Measurements from ENCODE around the gene HSH2D. TPM values are rescaled to one million over a fixed set of nuclear protein-coding genes. Genes with fewer than 3 reads are reported as not detected.

Gene HSH2D
- total and polyA plus RNA-seq, 10 of the 15 experiments (the other 5 are each of a cell fraction or from before 2014, with no cell fraction given), result 22.0 to 145 (median 89.3) TPM

DNA sequence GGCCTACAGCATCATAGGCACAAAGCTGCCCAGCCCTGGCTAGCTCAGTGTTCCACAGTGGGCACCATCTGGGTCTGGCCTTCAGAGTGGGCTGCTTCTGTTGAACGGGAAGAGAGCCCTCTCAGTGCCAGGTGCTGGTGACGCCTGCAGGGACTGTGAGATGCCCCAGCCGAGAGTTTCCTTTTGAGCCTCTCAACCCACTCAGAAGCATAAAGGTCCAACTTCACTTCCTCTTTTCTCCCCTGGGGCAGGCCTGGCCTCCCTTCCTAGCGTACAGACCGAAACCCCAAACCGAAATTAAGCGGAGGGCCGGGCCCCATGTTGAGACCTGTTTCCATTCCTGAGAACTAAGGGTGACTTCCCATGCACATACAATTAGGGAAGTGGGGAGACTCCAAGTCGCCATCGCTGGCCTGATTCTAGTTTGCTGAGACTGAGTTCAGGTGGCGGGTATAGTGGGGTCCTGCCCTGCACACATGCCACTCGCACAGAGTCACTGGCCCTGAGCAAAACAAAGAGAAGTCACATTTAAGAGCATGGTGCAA, 24.9 kb upstream of the HSH2D start (continued):
- TF ChIP-seq PML (IDR thresholded peaks at IDR 0.05; ENCODE audit: low read length) (peak; percentile 81), CREM (IDR thresholded peaks at IDR 0.05; ENCODE audit: low read depth) (peak; percentile 91), NR2F1 (conservative IDR thresholded peaks at IDR 0.05) (peak; percentile 98), IRF5 (IDR thresholded peaks at IDR 0.05; ENCODE audit: borderline replicate concordance) (no peak), ZNF687 (IDR thresholded peaks at IDR 0.05) (0 out of 2 replicates have a peak, but pooled peaks have one; percentile 73), FOS (IDR thresholded peaks at IDR 0.05; ENCODE audit: borderline replicate concordance, extremely low read depth, insufficient read length) (no peak), PKNOX1 (IDR thresholded peaks at IDR 0.05) (peak; percentile 4; the same call in 1 of the 2 replicates), GATAD2B (conservative IDR thresholded peaks at IDR 0.05; ENCODE audit: low read depth) (peak; percentile 99), IKZF1 (conservative IDR thresholded peaks at IDR 0.05) (peak; percentile 100), POLR2A (IDR thresholded peaks at IDR 0.05; ENCODE audit: low read depth, low read length) (peak; percentile 80)
- TF ChIP-seq, protein P1, sequence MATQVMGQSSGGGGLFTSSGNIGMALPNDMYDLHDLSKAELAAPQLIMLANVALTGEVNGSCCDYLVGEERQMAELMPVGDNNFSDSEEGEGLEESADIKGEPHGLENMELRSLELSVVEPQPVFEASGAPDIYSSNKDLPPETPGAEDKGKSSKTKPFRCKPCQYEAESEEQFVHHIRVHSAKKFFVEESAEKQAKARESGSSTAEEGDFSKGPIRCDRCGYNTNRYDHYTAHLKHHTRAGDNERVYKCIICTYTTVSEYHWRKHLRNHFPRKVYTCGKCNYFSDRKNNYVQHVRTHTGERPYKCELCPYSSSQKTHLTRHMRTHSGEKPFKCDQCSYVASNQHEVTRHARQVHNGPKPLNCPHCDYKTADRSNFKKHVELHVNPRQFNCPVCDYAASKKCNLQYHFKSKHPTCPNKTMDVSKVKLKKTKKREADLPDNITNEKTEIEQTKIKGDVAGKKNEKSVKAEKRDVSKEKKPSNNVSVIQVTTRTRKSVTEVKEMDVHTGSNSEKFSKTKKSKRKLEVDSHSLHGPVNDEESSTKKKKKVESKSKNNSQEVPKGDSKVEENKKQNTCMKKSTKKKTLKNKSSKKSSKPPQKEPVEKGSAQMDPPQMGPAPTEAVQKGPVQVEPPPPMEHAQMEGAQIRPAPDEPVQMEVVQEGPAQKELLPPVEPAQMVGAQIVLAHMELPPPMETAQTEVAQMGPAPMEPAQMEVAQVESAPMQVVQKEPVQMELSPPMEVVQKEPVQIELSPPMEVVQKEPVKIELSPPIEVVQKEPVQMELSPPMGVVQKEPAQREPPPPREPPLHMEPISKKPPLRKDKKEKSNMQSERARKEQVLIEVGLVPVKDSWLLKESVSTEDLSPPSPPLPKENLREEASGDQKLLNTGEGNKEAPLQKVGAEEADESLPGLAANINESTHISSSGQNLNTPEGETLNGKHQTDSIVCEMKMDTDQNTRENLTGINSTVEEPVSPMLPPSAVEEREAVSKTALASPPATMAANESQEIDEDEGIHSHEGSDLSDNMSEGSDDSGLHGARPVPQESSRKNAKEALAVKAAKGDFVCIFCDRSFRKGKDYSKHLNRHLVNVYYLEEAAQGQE (IDR thresholded peaks at IDR 0.05; ENCODE audit: low read depth, low read length), result no peak
- TF ChIP-seq, protein P2, sequence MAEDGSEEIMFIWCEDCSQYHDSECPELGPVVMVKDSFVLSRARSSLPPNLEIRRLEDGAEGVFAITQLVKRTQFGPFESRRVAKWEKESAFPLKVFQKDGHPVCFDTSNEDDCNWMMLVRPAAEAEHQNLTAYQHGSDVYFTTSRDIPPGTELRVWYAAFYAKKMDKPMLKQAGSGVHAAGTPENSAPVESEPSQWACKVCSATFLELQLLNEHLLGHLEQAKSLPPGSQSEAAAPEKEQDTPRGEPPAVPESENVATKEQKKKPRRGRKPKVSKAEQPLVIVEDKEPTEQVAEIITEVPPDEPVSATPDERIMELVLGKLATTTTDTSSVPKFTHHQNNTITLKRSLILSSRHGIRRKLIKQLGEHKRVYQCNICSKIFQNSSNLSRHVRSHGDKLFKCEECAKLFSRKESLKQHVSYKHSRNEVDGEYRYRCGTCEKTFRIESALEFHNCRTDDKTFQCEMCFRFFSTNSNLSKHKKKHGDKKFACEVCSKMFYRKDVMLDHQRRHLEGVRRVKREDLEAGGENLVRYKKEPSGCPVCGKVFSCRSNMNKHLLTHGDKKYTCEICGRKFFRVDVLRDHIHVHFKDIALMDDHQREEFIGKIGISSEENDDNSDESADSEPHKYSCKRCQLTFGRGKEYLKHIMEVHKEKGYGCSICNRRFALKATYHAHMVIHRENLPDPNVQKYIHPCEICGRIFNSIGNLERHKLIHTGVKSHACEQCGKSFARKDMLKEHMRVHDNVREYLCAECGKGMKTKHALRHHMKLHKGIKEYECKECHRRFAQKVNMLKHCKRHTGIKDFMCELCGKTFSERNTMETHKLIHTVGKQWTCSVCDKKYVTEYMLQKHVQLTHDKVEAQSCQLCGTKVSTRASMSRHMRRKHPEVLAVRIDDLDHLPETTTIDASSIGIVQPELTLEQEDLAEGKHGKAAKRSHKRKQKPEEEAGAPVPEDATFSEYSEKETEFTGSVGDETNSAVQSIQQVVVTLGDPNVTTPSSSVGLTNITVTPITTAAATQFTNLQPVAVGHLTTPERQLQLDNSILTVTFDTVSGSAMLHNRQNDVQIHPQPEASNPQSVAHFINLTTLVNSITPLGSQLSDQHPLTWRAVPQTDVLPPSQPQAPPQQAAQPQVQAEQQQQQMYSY (CRISPR knock-in tag; IDR thresholded peaks at IDR 0.05), result no peak
